GM13976 (cell line): ENCODE measurements around the gene TCP11.

Experiments used
- DNase-seq: peaks from one replicate; pipeline ENCODE4 v3.0.0; 2012; ENCODE audit warnings: low spot score
- CTCF ChIP-seq: IDR thresholded peaks from 2 replicates; pipeline ENCODE4 v1.5.1; 2012; ENCODE audit warnings: borderline replicate concordance, mild to moderate bottlenecking; ENCODE audit not compliant: insufficient read depth; ENCODE audit errors: extremely low read depth, missing control alignments, control extremely low read depth
- in situ Hi-C: fragments of 300-500 bp; cut with MboI; formaldehyde crosslinking; loops from one replicate; pipeline ENCODE4 v1.12.0; 2022; ENCODE audit warnings: low sequenced_read_pairs, mixed read lengths, inconsistent platforms; ENCODE audit not compliant: unreplicated experiment

Gene TCP11

GRCh38 chr6:35105078-35105477, 36.1 kb downstream of the TCP11 start:
- no peak for TF ChIP-seq CTCF
- DNase-seq: no peak
- in situ Hi-C loops: no loop called here

- TF ChIP-seq CTCF: no peak
- in situ Hi-C loops: no loop called here
- no peak for DNase-seq
These were observed 42.0 kb downstream of the TCP11 start for GRCh38 chr6:35099116-35099515.

GRCh38 chr6:35096129-35096862, 44.8 kb downstream of the TCP11 start:
- TF ChIP-seq CTCF: no peak
- no peak for DNase-seq
- in situ Hi-C loops: no loop called here

- no peak for TF ChIP-seq CTCF
- in situ Hi-C loops: no loop called here
- DNase-seq: no peak
These were observed 47.0 kb downstream of the TCP11 start for GRCh38 chr6:35094183-35094582.

GRCh38 chr6:35093783-35094182, 47.4 kb downstream of the TCP11 start:
- no peak for DNase-seq
- in situ Hi-C loops: no loop called here
- TF ChIP-seq CTCF: no peak

- no peak for DNase-seq
- in situ Hi-C loops: no loop called here
- no peak for TF ChIP-seq CTCF
These were observed 48.1 kb downstream of the TCP11 start for GRCh38 chr6:35093118-35093445.

GRCh38 chr6:35092362-35093117, 48.6 kb downstream of the TCP11 start:
- no peak for DNase-seq
- in situ Hi-C loops: no loop called here
- TF ChIP-seq CTCF: no peak
